SK-N-SH (cell line): ENCODE results near the gene XRCC6. TPM values are rescaled to one million over a fixed set of nuclear protein-coding genes. Genes with fewer than 3 reads are reported as not detected.
"Not testable (repeated sequence)": the region's sequence is repeated elsewhere in the genome, so short reads cannot be mapped to it uniquely, and the experiment has no call there.

Experiments used
- CTCF ChIA-PET: fragments of 300-600, 350-600 bp; formaldehyde crosslinking; extraction: SDS; loops from one replicate; lab custom pipeline; 2021; lab: Yijun Ruan, JAX
- POLR2A ChIA-PET: fragments of 350-600 bp; sonication (Branson Sonifier 250); formaldehyde crosslinking; extraction: SDS; loops from one replicate; lab custom pipeline; 2020; ENCODE audit warnings: antibody characterized with exemption, inconsistent platforms; lab: Yijun Ruan, JAX
- DNase-seq: peaks from one replicate; pipeline ENCODE4 v3.0.0; 2012
- H2AFZ ChIP-seq: fragments of 200-600 bp; sonication (generic); 2 replicates; pipeline ENCODE4 v1.8.1; 2016; ENCODE audit warnings: antibody characterized with exemption, mild to moderate bottlenecking, low read depth
- H3F3A ChIP-seq: fragments of 200-600 bp; sonication (generic); replicated peaks from 2 replicates; pipeline ENCODE3; 2016; ENCODE audit warnings: antibody characterized with exemption, mild to moderate bottlenecking; ENCODE audit not compliant: insufficient read depth
- H3K27ac ChIP-seq, 2 experiments: fragments of 200-500 bp in 1 of 2; fragments of 200-600 bp in 1 of 2; sonication (Bioruptor generic) in 1 of 2; sonication (generic), shearing (Covaris generic) in 1 of 2; 2 replicates each; pipeline versions ENCODE4 v1.5.1 to v1.6.1; 2014 to 2016; ENCODE audit warnings: low read depth in 2 of 2, inconsistent platforms in 1 of 2, low read length in 1 of 2, mild to moderate bottlenecking in 1 of 2, mixed read lengths in 1 of 2
- H3K27me3 ChIP-seq: fragments of 200-600 bp; sonication (generic), shearing (Covaris generic); 2 replicates; pipeline ENCODE4 v1.6.1; 2016; ENCODE audit warnings: mixed run types; ENCODE audit not compliant: insufficient read depth
- H3K36me3 ChIP-seq, 2 experiments: fragments of 200-500 bp in 1 of 2; fragments of 200-600 bp in 1 of 2; sonication (Bioruptor generic) in 1 of 2; sonication (generic) in 1 of 2; replicated peaks in 1 of 2; 2 replicates each; pipeline versions ENCODE3 to v1.5.1; 2014 to 2016; ENCODE audit warnings: low read length in 1 of 2, mild to moderate bottlenecking in 1 of 2; ENCODE audit not compliant: insufficient read depth in 2 of 2, control insufficient read depth in 1 of 2
- H3K4me1 ChIP-seq, 2 experiments: fragments of 200-500 bp in 1 of 2; fragments of 200-600 bp in 1 of 2; sonication (Bioruptor generic) in 1 of 2; sonication (generic), shearing (Covaris generic) in 1 of 2; 2 replicates each; pipeline versions ENCODE4 v1.5.1 to v1.6.1; 2014 to 2016; ENCODE audit warnings: low read depth in 1 of 2, low read length in 1 of 2, mixed run types in 1 of 2; ENCODE audit not compliant: insufficient read depth in 2 of 2, control insufficient read depth in 1 of 2
- H3K4me2 ChIP-seq: fragments of 200-600 bp; sonication (generic), shearing (Covaris generic); 2 replicates; pipeline ENCODE4 v1.6.1; 2017; ENCODE audit warnings: mixed run types
- H3K4me3 ChIP-seq, 2 experiments: fragments of 200-500 bp in 1 of 2; fragments of 200-600 bp in 1 of 2; sonication (Bioruptor generic) in 1 of 2; sonication (generic), shearing (Covaris generic) in 1 of 2; 2 replicates each; pipeline versions ENCODE4 v1.5.1 to v1.8.1; 2014 to 2016; ENCODE audit warnings: low read depth in 2 of 2, inconsistent platforms in 1 of 2, low read length in 1 of 2, mild to moderate bottlenecking in 1 of 2, mixed read lengths in 1 of 2, moderate library complexity in 1 of 2
- H3K79me2 ChIP-seq: fragments of 200-600 bp; sonication (generic); 2 replicates; pipeline ENCODE4 v1.8.1; 2017; ENCODE audit warnings: mild to moderate bottlenecking; ENCODE audit not compliant: insufficient read depth
- H3K9ac ChIP-seq: fragments of 200-600 bp; sonication (generic); 2 replicates; pipeline ENCODE4 v1.6.1; 2017; ENCODE audit warnings: mixed run types
- H3K9me2 ChIP-seq: fragments of 200-600 bp; sonication (generic); 2 replicates; pipeline ENCODE4 v1.6.1; 2017; ENCODE audit warnings: mixed run types
- H3K9me3 ChIP-seq: fragments of 200-600 bp; sonication (generic); 2 replicates; pipeline ENCODE4 v1.6.1; 2017; ENCODE audit warnings: mixed run types, mild to moderate bottlenecking, moderate library complexity
- H4K20me1 ChIP-seq: fragments of 200-600 bp; sonication (generic); 2 replicates; pipeline ENCODE4 v1.6.1; 2017; ENCODE audit warnings: mild to moderate bottlenecking, mixed run types; ENCODE audit not compliant: insufficient read depth
- EP300 ChIP-seq, 2 experiments: IDR thresholded peaks; 2 replicates each; pipeline versions ENCODE4 v1.4.0 to v1.6.1; 2012; ENCODE audit warnings: borderline replicate concordance in 1 of 2, low read depth in 1 of 2, low read length in 1 of 2
- MXI1 ChIP-seq: IDR thresholded peaks from 2 replicates; pipeline ENCODE4 v1.6.1; 2012; ENCODE audit warnings: mild to moderate bottlenecking, low read depth, low read length, improper control_type of control experiment
- NRF1 ChIP-seq: IDR thresholded peaks from 2 replicates; pipeline ENCODE4 v1.6.1; 2012; ENCODE audit warnings: low read depth, mild to moderate bottlenecking, low read length
- RFX5 ChIP-seq: IDR thresholded peaks from 2 replicates; pipeline ENCODE4 v1.6.1; 2012; ENCODE audit warnings: mild to moderate bottlenecking, improper control_type of control experiment, low read length
- YY1 ChIP-seq: IDR thresholded peaks from 2 replicates; pipeline ENCODE4 v1.4.0; 2012; ENCODE audit warnings: low read depth, mild to moderate bottlenecking
- WGBS: methylation state at CpG from one replicate; pipeline ENCODE4 v1.1.6; 2017; ENCODE audit warnings: low lambda C conversion rate; 5-methylcytosine and 5-hydroxymethylcytosine counted together
- polyA plus RNA-seq, 3 experiments: library from polyadenylated mRNA; depleted of rRNA; stranded (reverse); fragments of >200 nt; gene quantifications; 2 replicates each; pipeline ENCODE4 v1.2.3, GENCODE V29; 2012
- TF ChIP-seq, protein P1 (sequence below): IDR thresholded peaks from 2 replicates; pipeline ENCODE4; 2012
- TF ChIP-seq, protein P2 (sequence below): fragments of 150-350 bp; IDR thresholded peaks from 2 replicates; pipeline ENCODE4 v1.6.1; 2017; ENCODE audit warnings: antibody characterized with exemption, low read length, low read depth, borderline replicate concordance
- TF ChIP-seq, protein P3 (sequence below): IDR thresholded peaks from 2 replicates; pipeline ENCODE4 v1.4.0; 2012; ENCODE audit warnings: low read depth, borderline replicate concordance

Gene XRCC6
- polyA plus RNA-seq, 1 of the 3 experiments (the other 2 are of a cell fraction), result 78.1 TPM

DNA sequence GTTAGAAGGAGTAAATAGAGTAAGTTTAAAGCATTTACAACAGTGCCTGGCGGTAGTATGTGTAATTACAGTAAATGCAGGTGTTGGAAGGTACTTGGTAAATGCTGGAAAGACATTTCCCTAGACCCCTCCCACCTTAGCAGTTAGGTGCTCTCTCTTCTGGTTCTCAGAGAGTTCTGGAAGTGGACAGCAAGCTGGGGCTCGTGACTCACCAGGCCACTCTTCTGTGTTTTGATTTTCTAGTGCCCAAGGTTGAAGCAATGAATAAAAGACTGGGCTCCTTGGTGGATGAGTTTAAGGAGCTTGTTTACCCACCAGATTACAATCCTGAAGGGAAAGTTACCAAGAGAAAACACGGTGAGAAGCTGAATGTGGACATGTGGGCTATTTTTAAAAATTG, 40.0 kb downstream of the XRCC6 start:
- Histone ChIP-seq H3K27ac (no peak overlapping the region), H3K36me3 (peaks cover 16 to 34% of the 10 kb centered on the region in 2 experiments), H3K9me3 (no peaks in the 10 kb centered on the region), H4K20me1 (no peaks in the 10 kb centered on the region), H3K79me2 (no peaks in the 10 kb centered on the region), H3F3A (no peaks in the 10 kb centered on the region), H2AFZ (no peak overlapping the region), H3K4me3 (no peak overlapping the region), H3K9me2 (no peaks in the 10 kb centered on the region), H3K4me2 (no peak overlapping the region), H3K27me3 (no peaks in the 10 kb centered on the region), H3K9ac (no peak overlapping the region), H3K4me1 (no peaks in the 10 kb centered on the region)
- no peak for DNase-seq
- WGBS, result 96% methylated on average over 3 of the region's 3 CpGs
- ChIA-PET POLR2A (no interaction called here), CTCF (no interaction called here)
- TF ChIP-seq NRF1, result no peak

DNA sequence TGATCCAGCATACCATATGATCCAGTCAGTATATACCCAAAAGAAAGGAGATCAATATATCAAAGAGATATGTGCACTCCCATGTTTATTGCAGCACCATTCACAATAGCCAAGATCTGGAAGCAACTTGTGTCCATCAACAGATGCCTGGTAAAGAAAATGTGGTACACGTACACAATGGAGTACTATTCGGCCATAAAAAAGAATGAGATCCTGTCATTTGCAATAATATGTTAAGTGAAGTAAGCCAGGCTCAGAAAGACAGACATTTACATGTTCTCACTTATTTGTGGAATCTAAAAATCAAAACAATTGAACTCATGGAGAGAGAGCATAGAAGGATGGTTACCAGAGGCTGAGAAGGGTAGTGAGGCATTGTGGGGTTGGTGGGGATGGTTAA, 40.6 kb downstream of the XRCC6 start:
- 88% methylated on average over 2 of the region's 2 CpGs for WGBS
- Histone ChIP-seq H4K20me1 (no peaks in the 10 kb centered on the region), H3K4me1 (no peaks in the 10 kb centered on the region), H3F3A (peaks cover 3% of the 10 kb centered on the region), H3K79me2 (no peaks in the 10 kb centered on the region), H3K27me3 (no peaks in the 10 kb centered on the region), H3K9me3 (no peaks in the 10 kb centered on the region), H2AFZ (no peak overlapping the region), H3K4me2 (no peak overlapping the region), H3K36me3 (peaks cover 16 to 34% of the 10 kb centered on the region in 2 experiments), H3K9ac (no peak overlapping the region), H3K4me3 (no peak overlapping the region), H3K9me2 (no peaks in the 10 kb centered on the region)
- DNase-seq, result no peak
- CTCF ChIA-PET, result no interaction called here
- POLR2A ChIA-PET, result no interaction called here
- no peak for TF ChIP-seq MXI1
- TF ChIP-seq, protein P1, sequence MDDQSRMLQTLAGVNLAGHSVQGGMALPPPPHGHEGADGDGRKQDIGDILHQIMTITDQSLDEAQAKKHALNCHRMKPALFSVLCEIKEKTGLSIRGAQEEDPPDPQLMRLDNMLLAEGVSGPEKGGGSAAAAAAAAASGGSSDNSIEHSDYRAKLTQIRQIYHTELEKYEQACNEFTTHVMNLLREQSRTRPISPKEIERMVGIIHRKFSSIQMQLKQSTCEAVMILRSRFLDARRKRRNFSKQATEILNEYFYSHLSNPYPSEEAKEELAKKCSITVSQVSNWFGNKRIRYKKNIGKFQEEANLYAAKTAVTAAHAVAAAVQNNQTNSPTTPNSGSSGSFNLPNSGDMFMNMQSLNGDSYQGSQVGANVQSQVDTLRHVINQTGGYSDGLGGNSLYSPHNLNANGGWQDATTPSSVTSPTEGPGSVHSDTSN, result no peak
- TF ChIP-seq EP300 (IDR thresholded peaks at IDR 0.05; ENCODE audit: borderline replicate concordance in 1 of 2, low read depth in 1 of 2, low read length in 1 of 2), result no peak
- TF ChIP-seq, protein P2, sequence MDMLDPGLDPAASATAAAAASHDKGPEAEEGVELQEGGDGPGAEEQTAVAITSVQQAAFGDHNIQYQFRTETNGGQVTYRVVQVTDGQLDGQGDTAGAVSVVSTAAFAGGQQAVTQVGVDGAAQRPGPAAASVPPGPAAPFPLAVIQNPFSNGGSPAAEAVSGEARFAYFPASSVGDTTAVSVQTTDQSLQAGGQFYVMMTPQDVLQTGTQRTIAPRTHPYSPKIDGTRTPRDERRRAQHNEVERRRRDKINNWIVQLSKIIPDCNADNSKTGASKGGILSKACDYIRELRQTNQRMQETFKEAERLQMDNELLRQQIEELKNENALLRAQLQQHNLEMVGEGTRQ, result no peak
- no peak for TF ChIP-seq RFX5
- no peak for TF ChIP-seq YY1
- TF ChIP-seq, protein P3, sequence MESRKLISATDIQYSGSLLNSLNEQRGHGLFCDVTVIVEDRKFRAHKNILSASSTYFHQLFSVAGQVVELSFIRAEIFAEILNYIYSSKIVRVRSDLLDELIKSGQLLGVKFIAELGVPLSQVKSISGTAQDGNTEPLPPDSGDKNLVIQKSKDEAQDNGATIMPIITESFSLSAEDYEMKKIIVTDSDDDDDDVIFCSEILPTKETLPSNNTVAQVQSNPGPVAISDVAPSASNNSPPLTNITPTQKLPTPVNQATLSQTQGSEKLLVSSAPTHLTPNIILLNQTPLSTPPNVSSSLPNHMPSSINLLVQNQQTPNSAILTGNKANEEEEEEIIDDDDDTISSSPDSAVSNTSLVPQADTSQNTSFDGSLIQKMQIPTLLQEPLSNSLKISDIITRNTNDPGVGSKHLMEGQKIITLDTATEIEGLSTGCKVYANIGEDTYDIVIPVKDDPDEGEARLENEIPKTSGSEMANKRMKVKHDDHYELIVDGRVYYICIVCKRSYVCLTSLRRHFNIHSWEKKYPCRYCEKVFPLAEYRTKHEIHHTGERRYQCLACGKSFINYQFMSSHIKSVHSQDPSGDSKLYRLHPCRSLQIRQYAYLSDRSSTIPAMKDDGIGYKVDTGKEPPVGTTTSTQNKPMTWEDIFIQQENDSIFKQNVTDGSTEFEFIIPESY, result no peak
- TF ChIP-seq, all 33 proteins: peak for 0
- no peak overlapping the region for H3K27ac ChIP-seq

DNA sequence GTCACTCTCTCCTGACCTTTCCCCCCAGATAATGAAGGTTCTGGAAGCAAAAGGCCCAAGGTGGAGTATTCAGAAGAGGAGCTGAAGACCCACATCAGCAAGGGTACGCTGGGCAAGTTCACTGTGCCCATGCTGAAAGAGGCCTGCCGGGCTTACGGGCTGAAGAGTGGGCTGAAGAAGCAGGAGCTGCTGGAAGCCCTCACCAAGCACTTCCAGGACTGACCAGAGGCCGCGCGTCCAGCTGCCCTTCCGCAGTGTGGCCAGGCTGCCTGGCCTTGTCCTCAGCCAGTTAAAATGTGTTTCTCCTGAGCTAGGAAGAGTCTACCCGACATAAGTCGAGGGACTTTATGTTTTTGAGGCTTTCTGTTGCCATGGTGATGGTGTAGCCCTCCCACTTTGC, 42.5 kb downstream of the XRCC6 start:
- H3K9me2 ChIP-seq, CTCF ChIA-PET, H3K27ac ChIP-seq, H3K4me2 ChIP-seq, H3K9ac ChIP-seq, POLR2A ChIA-PET, H3K79me2 ChIP-seq, H3K9me3 ChIP-seq, H2AFZ ChIP-seq, H3K4me1 ChIP-seq, H3K27me3 ChIP-seq, H3K4me3 ChIP-seq, DNase-seq, H4K20me1 ChIP-seq: not testable (repeated sequence)
- WGBS, result no CpG with 5 or more reads among the region's 9 CpGs
- Histone ChIP-seq H3F3A (peaks cover 13% of the 10 kb centered on the region), H3K36me3 (peaks cover 7 to 22% of the 10 kb centered on the region in 2 experiments)
